BE2C (cell line): ENCODE results near the gene PDSS2.

Experiments
- DNase-seq: peaks from one replicate; pipeline ENCODE4 v3.0.0-alpha.2; 2020
- H3K27me3 ChIP-seq: fragments of 250-450 bp; sonication (Bioruptor Pico); 2 replicates; pipeline ENCODE4 v1.5.1; 2020; ENCODE audit warnings: mild to moderate bottlenecking
- H3K36me3 ChIP-seq: fragments of 250-450 bp; sonication (Bioruptor Pico); 2 replicates; pipeline ENCODE4 v1.5.1; 2020; ENCODE audit warnings: mild to moderate bottlenecking
- H3K4me1 ChIP-seq: fragments of 250-450 bp; sonication (Bioruptor Pico); 2 replicates; pipeline ENCODE4 v1.5.1; 2020
- H3K4me3 ChIP-seq: 2 replicates; pipeline ENCODE4 v1.5.1; 2011; ENCODE audit warnings: low read depth, low read length
- H3K9me3 ChIP-seq: fragments of 250-450 bp; sonication (Bioruptor Pico); 2 replicates; pipeline ENCODE4 v1.5.1; 2020
- TF ChIP-seq, protein P1 (sequence below): IDR thresholded peaks from 2 replicates; pipeline ENCODE4 v1.5.1; 2012; ENCODE audit warnings: mild to moderate bottlenecking, low read depth, low read length

The PDSS2 gene

DNA sequence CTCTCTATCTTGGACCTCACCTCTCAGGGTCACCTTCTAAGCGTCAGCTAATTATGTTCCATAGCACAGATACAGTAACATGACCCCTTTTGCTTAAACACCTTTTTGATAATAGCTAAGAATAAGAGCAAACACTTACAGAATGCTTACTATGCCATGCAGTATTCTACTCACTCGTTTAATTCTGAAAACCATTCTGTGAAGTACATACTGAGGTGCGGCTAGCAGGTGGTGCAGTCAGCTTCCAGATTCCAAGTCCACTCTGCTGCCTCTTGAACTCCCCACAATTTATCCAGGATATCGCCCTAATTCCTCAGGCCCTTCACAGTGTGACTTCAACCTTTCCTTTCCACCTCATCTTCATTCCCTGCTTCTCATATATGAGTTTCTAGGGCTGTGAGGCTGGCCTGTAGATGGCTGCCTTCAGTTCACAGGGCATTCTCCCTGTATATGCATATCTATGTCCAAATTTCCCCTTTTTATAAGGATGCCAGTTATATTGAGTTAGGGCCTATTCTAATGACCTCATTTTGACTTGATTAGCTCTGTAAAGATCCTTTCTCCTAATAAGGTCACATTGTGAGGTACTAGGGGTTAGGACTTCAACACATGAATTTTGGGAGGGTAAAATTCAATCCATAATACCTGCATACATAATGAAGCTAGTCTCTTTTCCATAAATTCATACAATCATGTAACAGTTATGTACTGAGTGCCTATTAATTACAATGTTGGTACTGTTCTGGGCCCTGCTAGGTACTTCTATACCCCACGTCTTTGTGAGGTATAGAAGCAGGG is 130.1 kb downstream of the PDSS2 start:
- TF ChIP-seq, protein P1, sequence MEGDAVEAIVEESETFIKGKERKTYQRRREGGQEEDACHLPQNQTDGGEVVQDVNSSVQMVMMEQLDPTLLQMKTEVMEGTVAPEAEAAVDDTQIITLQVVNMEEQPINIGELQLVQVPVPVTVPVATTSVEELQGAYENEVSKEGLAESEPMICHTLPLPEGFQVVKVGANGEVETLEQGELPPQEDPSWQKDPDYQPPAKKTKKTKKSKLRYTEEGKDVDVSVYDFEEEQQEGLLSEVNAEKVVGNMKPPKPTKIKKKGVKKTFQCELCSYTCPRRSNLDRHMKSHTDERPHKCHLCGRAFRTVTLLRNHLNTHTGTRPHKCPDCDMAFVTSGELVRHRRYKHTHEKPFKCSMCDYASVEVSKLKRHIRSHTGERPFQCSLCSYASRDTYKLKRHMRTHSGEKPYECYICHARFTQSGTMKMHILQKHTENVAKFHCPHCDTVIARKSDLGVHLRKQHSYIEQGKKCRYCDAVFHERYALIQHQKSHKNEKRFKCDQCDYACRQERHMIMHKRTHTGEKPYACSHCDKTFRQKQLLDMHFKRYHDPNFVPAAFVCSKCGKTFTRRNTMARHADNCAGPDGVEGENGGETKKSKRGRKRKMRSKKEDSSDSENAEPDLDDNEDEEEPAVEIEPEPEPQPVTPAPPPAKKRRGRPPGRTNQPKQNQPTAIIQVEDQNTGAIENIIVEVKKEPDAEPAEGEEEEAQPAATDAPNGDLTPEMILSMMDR: no peak
- no peaks in the 10 kb centered on the region for H3K36me3 ChIP-seq
- no peak for DNase-seq
- H3K9me3 ChIP-seq: no peaks in the 10 kb centered on the region
- no peaks in the 10 kb centered on the region for H3K27me3 ChIP-seq
- no peak overlapping the region for H3K4me3 ChIP-seq
- no peaks in the 10 kb centered on the region for H3K4me1 ChIP-seq

DNA sequence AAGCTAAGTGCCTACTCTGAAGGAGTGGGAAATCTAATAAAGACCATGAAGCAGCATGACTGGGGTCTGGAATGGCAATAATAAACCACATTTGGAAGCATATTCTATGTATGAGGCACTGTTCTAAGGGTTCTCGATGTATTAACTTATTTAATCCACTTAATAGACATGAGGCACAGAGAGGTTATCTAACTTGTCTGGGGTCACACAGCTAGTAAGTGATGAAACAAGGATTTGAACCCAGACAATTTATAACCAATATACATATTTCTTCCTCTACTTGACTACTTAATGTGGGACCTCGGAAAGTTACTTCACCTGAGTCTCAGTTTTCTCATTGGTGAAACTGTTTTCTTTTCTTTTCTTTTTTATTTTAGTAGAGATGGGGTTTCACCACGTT is 131.3 kb downstream of the PDSS2 start:
- H3K4me3 ChIP-seq: no peak overlapping the region
- TF ChIP-seq, protein P1: no peak
- no peaks in the 10 kb centered on the region for H3K36me3 ChIP-seq
- no peaks in the 10 kb centered on the region for H3K9me3 ChIP-seq
- H3K27me3 ChIP-seq: no peaks in the 10 kb centered on the region
- H3K4me1 ChIP-seq: no peaks in the 10 kb centered on the region
- no peak for DNase-seq

DNA sequence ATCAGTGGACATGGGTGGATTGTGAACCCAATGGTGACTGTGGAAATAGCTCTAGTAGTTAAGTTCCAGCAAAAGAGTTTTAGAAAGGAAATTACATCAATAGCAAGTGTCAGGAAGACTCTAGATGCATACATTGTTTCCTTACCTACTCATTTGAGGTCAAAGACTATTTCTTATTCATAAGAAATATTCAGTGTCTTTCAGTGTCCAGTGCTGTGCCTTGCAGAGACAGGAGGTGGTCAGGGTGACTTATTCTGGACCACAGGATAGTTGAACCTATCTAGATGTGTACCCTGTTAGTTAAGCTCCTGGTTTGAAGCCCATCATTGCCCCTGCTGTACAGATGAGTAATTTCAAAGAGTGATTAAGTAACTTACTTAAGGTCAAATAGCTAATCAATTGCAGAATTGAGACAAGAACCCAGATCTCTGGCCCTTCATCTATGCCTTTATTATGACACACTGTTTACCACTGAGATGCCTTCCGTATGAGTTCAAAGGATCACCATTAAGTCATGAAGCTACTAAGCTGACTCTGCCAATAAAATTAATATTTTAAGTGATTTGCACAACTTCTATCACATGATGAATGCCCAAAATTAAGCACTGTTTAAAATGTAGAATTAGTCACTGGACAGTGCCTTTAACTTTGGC is 136.1 kb downstream of the PDSS2 start:
- Histone ChIP-seq H3K36me3 (no peaks in the 10 kb centered on the region), H3K4me1 (no peaks in the 10 kb centered on the region), H3K9me3 (no peaks in the 10 kb centered on the region), H3K27me3 (no peaks in the 10 kb centered on the region), H3K4me3 (no peak overlapping the region)
- DNase-seq: no peak
- TF ChIP-seq, protein P1: no peak

DNA sequence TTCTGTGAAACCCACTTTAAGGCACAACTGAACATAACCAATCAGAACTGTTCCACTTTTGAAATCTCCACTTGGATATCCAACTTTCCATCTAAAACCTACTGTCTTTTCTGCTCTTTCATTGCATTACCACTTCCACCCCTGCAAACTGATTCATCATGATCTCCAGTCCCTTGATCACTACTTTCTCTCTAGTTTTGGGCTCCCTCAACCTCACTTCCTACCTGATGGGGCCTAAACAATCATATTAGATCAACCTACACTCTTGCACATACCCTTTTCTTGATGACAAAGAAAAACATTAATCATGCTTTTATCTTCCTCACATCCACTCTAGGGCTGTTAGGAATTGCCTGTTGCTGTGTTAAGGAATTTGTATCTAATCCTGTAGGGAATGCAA is 137.6 kb downstream of the PDSS2 start:
- Histone ChIP-seq H3K9me3 (no peaks in the 10 kb centered on the region), H3K36me3 (no peaks in the 10 kb centered on the region), H3K4me3 (no peak overlapping the region), H3K4me1 (no peaks in the 10 kb centered on the region), H3K27me3 (no peaks in the 10 kb centered on the region)
- no peak for DNase-seq
- TF ChIP-seq, protein P1: no peak

DNA sequence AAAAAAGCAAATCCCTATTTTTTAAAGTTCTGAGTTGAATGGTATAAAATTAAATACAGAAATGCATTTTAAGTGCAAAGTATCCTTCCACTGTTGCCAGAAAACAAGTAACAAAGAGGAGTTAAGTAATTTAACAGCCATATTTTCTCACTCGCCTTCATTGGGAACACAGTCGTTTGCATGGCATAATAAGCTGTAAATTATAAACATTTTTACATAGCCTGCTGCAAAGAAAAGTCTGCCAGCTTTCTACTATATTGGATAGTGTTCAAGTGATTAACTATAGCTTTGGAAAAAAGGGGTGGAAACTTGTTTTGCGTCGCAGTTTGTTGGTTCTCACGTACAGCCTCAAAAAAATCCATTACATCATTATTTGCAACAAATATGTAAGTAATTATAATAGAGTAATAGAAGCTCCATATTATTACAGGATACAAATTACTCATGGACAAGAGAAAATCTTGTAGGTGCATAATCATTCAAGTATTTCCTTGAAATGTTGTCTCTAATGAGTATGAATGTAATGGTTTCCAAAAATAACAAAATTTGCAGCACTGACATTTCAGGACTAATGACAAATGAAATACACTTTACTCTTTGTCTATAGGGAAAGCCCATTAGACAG is 139.3 kb downstream of the PDSS2 start:
- Histone ChIP-seq H3K27me3 (no peaks in the 10 kb centered on the region), H3K9me3 (no peaks in the 10 kb centered on the region), H3K4me3 (no peak overlapping the region), H3K4me1 (no peaks in the 10 kb centered on the region), H3K36me3 (no peaks in the 10 kb centered on the region)
- no peak for DNase-seq
- TF ChIP-seq, protein P1: no peak
